Stimulated activated CD8-positive, alpha-beta memory T cell treated with anti-CD3 and anti-CD28 coated beads, Interleukin-4, amount 100 ng/mL, for 4 hours (primary cell): ENCODE data around the gene UBA52.
A peak's percentile ranks its signal among the peaks of the same experiment; 100 is the strongest.

Experiments used
- DNase-seq, 2 donors: peaks; one replicate each; pipeline ENCODE4 v3.0.0-alpha.2; 2020; ENCODE audit warnings: low read depth in 2 of 2, low spot score in 1 of 2

UBA52 gene

DNA sequence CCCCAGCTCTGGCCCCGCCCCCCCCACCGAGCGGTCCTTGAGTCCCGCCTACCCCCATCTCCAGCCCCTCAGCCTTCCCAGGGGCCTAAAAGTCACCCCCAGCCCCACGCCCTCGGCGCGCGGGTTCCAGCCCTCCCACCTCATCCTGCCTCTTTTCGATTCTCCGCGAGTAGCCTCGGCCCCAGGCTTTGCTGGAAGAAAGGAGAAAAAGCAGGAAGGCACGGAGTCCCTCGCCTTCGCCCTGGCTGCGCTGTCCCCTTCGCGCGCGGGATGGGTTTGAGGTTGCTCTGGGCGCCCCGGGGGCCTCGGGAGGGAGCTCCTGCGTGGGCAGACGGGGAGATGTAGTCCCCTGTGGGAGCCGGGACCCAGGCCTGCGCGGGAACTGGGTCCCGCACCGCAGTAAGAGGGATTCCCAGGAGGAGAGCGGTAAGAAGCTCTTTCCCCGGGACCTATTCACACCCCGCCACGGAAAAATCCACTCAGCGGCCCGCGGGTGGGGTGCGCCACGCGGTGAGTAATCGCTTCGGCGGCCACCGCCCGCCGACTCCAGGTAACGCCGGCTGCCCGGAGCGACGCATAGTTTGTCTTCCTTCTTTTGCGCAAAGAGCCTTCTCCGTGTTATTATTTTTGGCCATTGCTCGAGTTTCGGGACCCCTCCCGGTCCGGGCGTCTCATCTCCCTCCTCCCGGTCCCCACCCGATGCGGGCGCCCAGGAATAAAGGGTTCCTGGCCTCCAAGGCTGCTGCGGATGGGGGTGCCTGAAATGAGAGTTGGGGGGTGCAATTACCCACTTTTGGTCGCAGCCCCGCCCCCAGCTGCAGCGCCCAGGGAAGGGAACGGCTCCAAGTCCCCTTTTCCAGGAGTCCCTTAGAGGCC is 35.8 kb downstream of the UBA52 start:
- DNase-seq: no peak

DNA sequence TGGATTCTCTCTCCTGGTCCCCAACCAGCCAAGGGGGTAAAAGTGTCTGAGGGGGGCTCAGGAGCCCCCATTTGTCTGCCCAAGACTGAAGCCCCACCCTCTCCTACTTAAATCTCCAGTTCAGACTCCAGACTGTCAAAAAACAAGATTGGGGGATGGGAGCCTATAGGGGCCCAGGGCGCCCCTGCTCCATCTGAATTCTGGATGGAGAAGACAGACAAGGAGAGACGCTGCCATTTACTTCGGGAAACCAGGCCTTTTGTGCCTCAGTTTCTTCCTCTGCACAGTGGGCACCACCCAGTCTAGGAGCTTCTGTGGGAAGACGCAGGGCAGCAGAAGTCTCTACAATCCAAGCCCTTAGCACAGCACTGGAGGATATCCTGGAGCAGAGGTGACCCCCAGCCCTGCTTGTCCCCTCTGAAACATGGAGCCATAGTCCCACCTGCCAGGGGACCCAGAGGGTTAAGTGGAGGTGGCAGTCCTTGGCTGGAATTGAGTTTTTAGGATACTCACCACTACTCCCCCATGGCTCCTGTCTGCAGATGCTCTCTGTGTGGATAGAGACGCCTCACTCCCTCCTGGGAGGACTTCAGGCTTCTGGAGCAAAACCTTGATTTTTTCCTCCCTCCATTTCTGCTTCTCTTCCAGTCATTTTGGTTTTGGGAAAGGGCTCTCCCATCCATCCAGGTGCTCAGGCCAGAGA is 36.6 kb downstream of the UBA52 start:
- no peak for DNase-seq

DNA sequence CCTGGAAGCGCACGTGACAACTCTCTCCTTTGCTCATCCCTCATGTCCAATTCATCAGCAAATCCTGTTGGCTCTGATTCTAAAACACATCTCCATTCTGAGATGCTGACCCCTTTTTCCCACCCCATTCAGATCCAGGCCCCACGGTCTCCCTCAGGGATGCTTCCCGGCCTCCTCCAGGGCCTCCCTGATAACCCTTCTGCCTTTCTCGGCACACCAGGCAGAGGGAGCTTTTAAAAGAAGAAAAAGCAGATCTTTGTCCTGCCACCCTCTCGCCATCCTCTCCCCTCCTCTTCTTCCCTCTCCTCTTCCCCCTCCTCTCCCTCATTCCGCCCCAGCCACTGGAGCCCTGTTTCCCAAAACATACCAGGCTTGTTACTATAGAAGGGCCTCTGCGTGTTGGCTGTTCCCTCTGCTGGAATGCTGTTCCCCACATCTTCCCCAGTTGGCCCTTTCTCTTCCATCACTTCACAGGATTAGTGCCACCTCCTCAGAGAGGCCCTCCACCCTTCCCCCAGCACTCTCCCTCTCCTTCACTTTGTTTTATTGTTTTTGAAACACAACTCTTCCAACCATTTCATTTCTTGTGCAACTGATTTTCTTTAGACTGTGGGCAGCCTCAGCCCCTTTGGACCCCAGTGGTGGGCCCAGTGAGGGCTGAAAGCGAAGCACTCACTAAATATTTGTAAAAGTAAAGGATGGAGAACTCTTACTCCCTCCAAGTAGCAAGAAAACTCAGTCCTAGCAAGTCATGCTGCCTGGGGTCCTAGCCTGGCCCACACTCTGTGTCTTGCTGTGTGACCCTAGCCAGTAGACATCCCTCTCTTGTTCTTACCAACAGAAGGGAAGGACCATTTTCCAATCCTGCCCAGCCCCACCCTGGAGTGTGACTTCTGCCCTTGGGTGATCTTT is 37.4 kb downstream of the UBA52 start:
- no peak for DNase-seq

DNA sequence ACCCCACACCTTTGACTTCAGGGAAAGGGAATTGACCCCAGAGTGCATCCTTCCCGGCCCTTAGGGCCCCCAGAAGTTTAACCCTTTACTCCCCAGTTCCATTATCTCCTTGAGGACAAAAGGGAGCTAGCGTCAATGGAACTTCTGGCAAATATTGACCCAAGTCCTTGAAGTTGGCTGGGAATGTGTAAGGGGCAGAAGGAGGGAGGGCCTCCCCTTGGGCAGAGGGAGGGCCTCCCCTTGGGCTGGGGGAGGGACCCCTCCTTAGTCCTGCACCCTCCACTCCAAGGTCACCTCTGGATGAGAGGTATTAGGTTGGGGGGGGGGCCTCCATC is 38.0 kb downstream of the UBA52 start:
- no peak for DNase-seq

DNA sequence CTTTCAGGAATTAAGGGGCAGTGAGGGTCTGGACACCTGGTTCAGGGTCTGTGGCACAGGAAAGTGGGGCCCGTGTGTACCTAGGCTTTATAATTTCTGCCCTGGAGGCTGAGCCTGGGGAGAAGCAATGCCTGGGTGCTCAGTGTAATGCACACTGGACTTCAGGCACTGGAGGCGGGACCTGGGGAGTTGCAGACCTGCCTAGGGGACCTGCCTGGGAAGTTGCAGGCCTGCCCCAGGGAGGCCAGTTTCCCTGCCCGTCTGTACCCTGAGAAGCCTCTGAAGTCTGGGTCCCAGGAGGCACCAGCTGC is 38.5 kb downstream of the UBA52 start:
- no peak for DNase-seq

DNA sequence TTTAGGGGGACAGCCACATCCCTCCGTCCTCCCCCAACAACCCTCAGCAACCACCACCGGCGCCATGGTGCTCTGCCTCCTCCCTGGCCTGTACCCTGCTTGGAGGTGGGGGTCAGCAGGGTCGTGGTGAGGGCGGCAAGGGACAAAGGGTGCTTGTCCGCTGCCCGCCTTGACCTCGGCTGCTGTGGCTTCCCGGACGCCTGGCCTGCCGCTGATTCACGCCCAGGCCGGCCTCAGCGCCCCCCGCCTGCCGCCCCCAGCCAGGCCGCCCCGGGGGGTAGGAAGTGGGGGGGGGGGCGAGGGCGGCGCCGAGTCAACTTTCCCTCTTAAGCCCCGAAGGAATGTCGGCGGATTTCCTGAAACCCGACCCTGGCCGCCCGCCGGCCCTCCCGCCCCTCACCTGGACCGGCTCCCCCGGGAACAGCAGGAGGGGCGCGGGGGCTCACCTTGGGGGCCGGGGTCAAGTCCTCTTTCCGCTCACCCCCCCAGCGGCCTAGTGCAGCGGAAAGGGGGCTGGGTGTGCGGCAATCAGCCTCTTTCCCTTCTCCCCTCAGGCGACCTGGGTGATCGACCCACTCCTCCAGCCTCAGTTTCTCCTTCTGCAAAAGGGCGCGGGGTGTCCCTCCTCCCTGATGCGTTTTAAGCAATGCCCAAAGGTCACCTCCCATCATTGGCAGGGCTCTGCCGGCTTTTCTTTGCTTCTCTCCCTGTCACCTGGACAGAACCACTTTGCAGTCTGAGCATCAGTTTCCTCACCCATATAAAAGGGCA is 39.1 kb downstream of the UBA52 start:
- no peak for DNase-seq

DNA sequence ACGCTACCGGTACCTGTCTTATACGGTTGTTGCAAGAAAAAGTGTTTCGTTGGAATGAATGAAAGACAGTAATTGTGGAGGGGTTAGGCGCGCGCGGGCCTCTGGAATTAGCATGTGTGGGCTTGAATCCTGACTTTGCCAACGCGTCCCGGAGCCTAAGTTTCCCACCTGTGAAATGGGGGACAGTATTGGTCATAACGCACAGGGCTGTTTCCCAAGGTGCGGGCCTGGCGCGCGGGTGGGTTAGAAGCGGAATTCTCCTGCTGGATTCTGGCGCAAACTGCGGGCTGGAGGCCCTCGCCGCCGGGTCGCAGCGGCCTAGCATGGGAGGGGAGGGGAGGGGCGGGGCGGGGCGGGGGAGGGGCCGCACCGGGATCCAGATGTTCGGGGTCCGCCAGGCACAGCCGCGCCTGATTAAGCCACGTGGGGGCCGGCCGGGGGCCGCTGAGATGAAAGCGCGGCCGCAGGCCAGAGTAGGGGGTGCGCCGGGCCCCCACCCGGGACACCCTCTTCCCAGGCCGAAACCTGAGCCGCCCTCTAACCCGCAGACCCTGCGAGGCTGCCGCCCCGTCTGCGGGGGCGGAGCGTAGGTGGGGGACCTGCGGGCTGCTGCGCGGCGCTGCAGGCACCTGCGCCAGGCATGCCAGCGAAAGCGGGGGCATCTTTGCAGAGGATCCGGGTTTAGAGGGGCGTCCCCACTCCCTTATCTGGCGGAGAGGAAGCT is 39.8 kb downstream of the UBA52 start:
- DNase-seq: peak in 1 of 2 donors; percentile 11

DNA sequence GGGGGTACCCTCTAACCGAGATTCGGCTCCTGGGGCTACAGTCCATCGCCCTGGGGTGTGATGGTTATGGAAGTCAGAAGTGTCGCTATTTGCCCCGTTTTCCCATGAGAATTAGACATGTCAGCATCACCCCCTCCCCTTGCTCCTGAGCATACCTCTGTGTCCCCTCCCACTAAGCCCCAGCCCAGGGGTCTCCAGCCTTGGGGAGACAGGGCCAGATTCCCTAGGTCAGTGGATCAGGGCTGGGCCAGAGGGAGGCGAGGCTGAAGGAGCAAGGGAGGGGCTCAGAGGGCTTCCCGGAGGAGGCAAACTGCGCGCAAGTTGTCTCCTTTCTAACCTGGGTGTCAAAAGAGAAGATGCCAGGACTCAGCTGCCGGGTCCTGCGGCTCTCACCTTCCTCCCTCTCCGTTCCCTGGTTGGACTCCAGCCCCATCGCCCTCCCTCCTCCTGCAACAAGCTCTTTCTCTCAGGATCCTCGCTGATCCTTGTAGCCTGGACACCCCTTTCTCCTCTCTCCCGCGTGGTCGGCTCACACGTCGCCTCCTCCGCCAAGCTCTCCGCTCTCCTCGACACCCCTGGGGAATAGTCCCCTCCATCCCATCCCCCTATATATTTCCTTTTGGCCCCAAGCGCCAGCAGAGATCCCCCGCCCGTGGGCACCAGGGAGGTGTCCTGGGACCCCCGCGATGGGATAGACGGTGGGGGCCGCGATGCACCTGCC is 40.6 kb downstream of the UBA52 start:
- no peak for DNase-seq

DNA sequence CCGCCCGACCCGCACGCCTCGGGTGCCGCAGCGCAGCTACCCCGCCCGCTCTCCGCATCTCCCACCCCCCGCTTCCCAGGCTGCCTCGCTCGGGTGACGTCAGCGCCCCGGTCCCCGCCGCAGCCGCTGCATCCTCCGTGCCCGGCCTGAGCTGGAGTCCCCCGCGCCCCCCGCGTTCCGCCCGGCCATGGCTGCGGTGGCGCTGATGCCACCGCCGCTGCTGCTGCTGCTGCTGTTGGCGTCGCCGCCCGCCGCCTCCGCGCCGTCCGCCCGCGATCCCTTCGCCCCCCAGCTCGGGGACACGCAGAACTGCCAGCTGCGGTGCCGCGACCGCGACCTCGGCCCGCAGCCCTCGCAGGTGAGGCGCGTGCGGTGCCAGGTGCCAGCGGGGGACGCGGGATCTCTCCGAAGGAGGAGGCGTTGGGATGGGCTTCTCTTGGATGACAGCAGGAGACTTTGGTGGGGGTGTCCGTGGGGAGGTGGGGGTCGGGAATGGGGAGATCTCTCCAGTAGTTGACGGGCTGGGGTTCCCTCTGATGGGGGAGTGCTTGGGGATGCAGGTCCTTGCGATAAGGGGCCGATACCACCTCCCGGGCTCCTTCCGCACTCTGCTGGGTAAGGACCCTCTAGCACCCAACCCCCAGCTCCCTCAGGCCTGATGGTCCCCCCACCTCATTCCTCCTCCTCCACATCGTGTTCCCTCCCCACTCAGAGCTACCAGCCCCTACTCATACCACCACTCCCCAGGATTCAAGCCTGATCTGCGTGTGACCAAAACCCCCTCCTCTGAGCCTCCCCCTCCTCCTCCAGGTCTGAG is 41.3 kb downstream of the UBA52 start, which contains the start of gene TMEM59L:
TMEM59L (plus strand) TSS at position 99 of the 817 bp plus-strand sequence; CDS start at position 188, 89 bp downstream.
- peak in 1 of 2 donors; percentile 12 for DNase-seq

DNA sequence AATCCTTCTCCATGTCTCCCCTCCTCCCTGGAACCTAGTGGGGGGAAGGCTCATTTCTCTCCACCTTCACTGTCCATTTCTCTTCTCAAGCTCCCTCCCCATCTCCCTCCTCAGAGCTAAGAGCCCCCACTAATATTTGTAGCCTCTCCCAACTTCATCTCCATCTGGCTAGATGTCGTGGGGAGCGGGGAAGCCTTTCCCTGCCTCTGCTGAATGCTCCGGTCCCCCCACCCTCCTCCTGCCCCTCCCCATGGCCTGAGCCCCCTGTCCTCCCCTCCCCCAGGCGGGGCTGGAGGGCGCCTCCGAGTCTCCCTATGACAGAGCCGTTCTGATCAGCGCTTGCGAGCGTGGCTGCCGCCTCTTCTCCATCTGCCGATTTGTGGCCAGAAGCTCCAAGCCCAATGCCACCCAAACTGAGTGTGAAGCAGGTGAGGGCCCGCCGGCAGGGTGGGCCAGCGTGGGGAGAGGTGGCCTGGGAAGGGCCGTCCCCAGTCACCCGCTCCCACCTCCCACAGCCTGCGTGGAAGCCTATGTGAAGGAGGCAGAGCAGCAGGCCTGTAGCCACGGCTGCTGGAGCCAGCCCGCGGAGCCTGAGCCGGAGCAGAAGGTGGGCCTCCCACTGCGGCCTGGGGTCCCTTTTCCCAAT is 42.1 kb downstream of the UBA52 start:
- no peak for DNase-seq

DNA sequence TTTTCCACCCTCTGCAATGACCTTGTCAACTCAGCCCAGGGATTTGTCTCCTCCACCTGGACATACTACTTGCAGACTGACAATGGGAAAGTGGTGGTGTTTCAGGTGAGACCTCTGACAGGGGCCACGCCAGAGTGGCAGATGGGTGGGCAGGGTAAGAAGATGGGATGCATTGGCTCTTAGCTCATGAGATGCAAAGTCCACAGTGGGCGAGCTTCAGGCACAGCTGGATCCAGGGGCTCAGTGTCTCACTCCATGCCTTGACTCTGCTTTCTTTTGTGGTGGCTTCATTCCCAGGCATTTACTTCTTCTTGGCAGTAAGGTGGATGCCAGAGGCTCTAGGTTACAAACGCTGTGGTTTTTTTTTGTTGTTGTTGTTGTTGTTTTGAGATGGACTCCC is 44.4 kb downstream of the UBA52 start:
- DNase-seq: no peak

DNA sequence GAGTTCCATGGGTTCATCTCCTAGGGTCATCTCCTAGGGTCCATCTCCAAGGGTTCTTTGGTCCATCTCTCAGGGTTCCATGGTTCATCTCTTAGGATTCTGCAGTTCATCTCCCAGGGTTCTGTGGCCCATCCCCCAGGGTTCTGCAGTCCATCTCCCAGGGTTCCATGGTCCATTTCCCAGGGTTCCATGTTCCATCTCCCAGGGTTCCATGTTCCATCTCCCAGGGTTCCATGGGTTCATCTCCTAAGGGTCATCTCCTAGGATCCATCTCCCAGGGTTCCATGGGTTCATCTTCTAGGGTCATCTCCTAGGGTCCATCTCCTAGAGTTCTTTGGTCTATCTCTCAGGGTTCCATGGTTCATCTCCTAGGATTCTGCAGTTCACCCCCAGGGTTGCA is 45.9 kb downstream of the UBA52 start:
- DNase-seq: no peak

DNA sequence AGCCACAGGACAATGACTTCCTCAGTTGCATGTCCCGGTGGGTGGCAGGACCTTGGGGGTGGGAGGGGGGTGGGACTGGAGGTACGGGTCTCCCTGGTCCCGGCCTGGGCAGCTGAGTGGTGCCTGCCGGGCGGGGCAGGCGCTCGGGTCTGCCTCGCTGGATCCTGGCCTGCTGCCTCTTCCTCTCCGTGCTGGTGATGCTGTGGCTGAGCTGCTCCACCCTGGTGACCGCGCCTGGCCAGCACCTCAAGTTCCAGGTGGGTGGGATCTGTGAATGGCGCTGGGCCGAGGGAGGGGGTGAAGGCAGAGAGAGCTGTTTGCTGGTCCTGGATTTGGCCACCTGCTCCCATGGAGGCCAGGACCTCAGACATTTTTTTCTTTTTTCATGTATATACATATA is 46.6 kb downstream of the UBA52 start:
- DNase-seq: no peak

DNA sequence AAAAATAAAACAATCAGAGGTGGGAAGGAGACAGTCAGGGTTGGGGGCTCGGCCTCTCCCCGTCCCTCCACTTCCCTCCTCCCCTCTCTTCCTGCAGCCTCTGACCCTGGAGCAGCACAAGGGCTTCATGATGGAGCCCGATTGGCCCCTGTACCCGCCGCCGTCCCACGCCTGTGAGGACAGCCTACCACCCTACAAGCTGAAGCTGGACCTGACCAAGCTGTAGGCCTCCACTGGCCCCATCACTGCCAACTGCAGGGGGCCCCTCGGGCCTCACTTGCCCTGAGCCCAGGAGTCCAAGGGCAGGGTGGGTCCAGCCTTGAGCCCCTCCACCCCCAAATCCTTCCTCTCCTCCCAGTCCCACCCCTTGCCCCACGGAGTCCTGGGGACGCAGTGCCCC is 48.7 kb downstream of the UBA52 start:
- DNase-seq: no peak

DNA sequence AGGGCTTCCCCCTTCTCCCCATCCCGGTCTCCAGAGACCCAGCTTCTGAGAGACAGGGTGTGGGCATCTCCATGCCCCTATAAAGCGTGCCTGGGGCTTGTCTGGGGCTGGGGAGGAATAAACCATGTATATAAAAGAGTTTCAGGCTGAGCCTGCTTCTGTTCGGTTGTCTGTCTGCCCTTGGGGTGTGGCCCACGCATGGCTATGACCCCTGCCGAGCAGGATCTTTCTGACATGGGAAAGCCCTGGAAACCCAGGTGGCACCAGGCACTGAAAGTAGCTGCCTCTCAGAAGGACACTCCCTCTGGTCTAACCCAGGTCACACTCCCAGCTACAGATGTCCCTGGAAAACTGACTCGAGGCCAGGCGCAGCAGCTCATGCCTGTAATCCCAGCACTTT is 49.2 kb downstream of the UBA52 start:
- DNase-seq: no peak

DNA sequence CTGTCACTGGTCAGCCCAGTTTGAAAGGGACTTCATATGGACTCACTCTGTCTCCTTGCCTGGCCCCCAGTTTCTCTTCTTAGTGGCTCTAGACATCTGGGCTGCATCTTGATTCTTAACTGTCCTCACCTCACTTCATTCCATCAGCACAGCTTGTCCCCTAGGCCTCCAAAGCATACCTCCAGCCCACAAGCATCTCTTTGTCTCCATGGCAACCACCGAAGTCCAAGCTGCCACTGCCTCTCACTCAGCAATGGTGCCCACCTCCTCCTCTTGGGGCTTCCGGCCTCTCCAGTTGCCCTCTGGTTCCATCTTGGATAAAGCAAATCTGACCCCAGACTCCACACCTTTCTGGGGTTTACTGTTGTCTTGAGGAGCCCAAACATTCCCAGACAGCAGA is 55.2 kb downstream of the UBA52 start:
- DNase-seq: no peak
